Progenitor cell of endocrine pancreas (in vitro differentiated cells): ENCODE data around the gene NUP133. TPM values are rescaled to one million over a fixed set of nuclear protein-coding genes. Genes with fewer than 3 reads are reported as not detected.

ENCODE experiments used
- DNase-seq: peaks from one replicate; pipeline ENCODE4 v3.0.0; 2021; ENCODE audit warnings: low spot score; ENCODE audit not compliant: unreplicated experiment
- H3K27ac Mint-ChIP-seq: 2 replicates; pipeline ENCODE4 v1.8.0; 2021; ENCODE audit warnings: mild to moderate bottlenecking, moderate library complexity, mixed read lengths
- H3K27me3 Mint-ChIP-seq: 2 replicates; pipeline ENCODE4 v1.8.0; 2021; ENCODE audit warnings: mixed read lengths
- H3K36me3 Mint-ChIP-seq: 2 replicates; pipeline ENCODE4 v1.8.0; 2022; ENCODE audit warnings: mixed read lengths; ENCODE audit not compliant: insufficient read depth
- H3K4me1 Mint-ChIP-seq: 2 replicates; pipeline ENCODE4 v1.8.0; 2021; ENCODE audit warnings: low read depth, mixed read lengths
- H3K4me3 Mint-ChIP-seq: 2 replicates; pipeline ENCODE4 v1.8.0; 2021; ENCODE audit warnings: low read depth, mild to moderate bottlenecking, moderate library complexity, mixed read lengths
- H3K9me3 Mint-ChIP-seq: 2 replicates; pipeline ENCODE4 v1.8.0; 2021; ENCODE audit warnings: low read depth, mixed read lengths
- CTCF ChIP-seq: fragments of 200-600 bp; sonication (generic); IDR thresholded peaks from one replicate; pipeline ENCODE4 v1.5.0; 2021; ENCODE audit warnings: antibody characterized with exemption, mild to moderate bottlenecking; ENCODE audit not compliant: unreplicated experiment
- total RNA-seq: library from RNA; stranded (reverse); gene quantifications from 2 replicates; pipeline ENCODE4 v1.2.1, GENCODE V29; 2021

NUP133 gene
- total RNA-seq, 1 donor from 2014 or later: 53.5 TPM

- no peak for TF ChIP-seq CTCF
- Mint-ChIP-seq H3K4me3 (peak overlapping the region; percentile 84), H3K4me1 (peaks cover 13% of the 10 kb centered on the region), H3K27ac (peak overlapping the region; percentile 96), H3K27me3 (no peaks in the 10 kb centered on the region), H3K9me3 (no peaks in the 10 kb centered on the region), H3K36me3 (peaks cover 5% of the 10 kb centered on the region)
- no peak for DNase-seq
Measured at GRCh38 chr1:229508823-229509337, 739 bp upstream of the NUP133 start.

- H3K27me3 Mint-ChIP-seq: no peaks in the 10 kb centered on the region
- peak overlapping the region; percentile 84 for H3K4me3 Mint-ChIP-seq
- peaks cover 5% of the 10 kb centered on the region for H3K36me3 Mint-ChIP-seq
- H3K9me3 Mint-ChIP-seq: no peaks in the 10 kb centered on the region
- TF ChIP-seq CTCF: no peak
- DNase-seq: no peak
- peak overlapping the region; percentile 96 for H3K27ac Mint-ChIP-seq
- H3K4me1 Mint-ChIP-seq: peaks cover 13% of the 10 kb centered on the region
Measured at GRCh38 chr1:229507502-229507901, 639 bp downstream of the NUP133 start.

- no peak for TF ChIP-seq CTCF
- no peaks in the 10 kb centered on the region for H3K27me3 Mint-ChIP-seq
- no peaks in the 10 kb centered on the region for H3K9me3 Mint-ChIP-seq
- H3K36me3 Mint-ChIP-seq: peaks cover 6% of the 10 kb centered on the region
- peak overlapping the region; percentile 39 for H3K27ac Mint-ChIP-seq
- peaks cover 13% of the 10 kb centered on the region for H3K4me1 Mint-ChIP-seq
- peak overlapping the region; percentile 84 for H3K4me3 Mint-ChIP-seq
- no peak for DNase-seq
Measured at GRCh38 chr1:229506633-229507032, 1.5 kb downstream of the NUP133 start.

GRCh38 chr1:229495782-229496181, 12.4 kb downstream of the NUP133 start:
- H3K36me3 Mint-ChIP-seq: peaks cover 17% of the 10 kb centered on the region

GRCh38 chr1:229487181-229487580, 21.0 kb downstream of the NUP133 start:
- H3K4me1 Mint-ChIP-seq: no peaks in the 10 kb centered on the region
- DNase-seq: no peak
- H3K36me3 Mint-ChIP-seq: peaks cover 31% of the 10 kb centered on the region
- no peak overlapping the region for H3K4me3 Mint-ChIP-seq
- no peaks in the 10 kb centered on the region for H3K9me3 Mint-ChIP-seq
- H3K27me3 Mint-ChIP-seq: no peaks in the 10 kb centered on the region
- TF ChIP-seq CTCF: no peak
- no peak overlapping the region for H3K27ac Mint-ChIP-seq

More at GRCh38 chr1:229495782-229496181, 12.4 kb downstream of the NUP133 start:
- H3K4me1 Mint-ChIP-seq: no peaks in the 10 kb centered on the region
- no peak for DNase-seq
- no peaks in the 10 kb centered on the region for H3K27me3 Mint-ChIP-seq
- TF ChIP-seq CTCF: no peak
- H3K4me3 Mint-ChIP-seq: no peak overlapping the region
- H3K9me3 Mint-ChIP-seq: no peaks in the 10 kb centered on the region
- H3K27ac Mint-ChIP-seq: no peak overlapping the region
